ENCODE results near the gene ADCY2.

DNA sequence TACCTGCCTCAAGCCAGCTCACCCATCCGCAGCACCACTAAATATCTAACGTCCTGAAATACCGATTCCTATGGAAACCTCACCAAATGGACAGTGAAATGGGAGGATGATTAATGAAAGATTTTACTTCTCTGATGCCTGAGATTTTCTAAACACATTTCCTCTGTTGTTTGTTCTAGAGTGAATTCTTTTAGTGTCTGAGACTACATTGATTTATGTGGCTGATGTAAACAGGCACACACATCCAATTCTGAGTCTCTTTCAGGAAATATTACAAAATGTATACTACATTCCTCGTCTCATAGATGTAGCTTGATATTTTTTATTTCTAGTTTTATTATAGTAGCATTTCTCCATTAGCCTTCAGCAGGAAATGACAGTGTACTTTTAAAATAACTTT is 20.5 kb upstream of the ADCY2 start:
- TF ChIP-seq POLR2A (IDR thresholded peaks at IDR 0.05) (no peak), CTCF (IDR thresholded peaks at IDR 0.05) (no peak)
